Retinal pigment epithelial cell (primary cell): ENCODE data around the gene LRP8.

Experiments
- DNase-seq: peaks from one replicate; pipeline ENCODE4 v3.0.0-alpha.2; 2010; ENCODE audit warnings: low read depth
- H3K4me3 ChIP-seq: 2 replicates; pipeline ENCODE4 v1.5.1; 2011; ENCODE audit warnings: mild to moderate bottlenecking, low read length, control low read depth, moderate library complexity
- CTCF ChIP-seq: conservative IDR thresholded peaks from 2 replicates; pipeline ENCODE4 v1.5.1; 2011; ENCODE audit warnings: low read depth, low read length, control low read depth, inconsistent platforms

LRP8 gene

DNA sequence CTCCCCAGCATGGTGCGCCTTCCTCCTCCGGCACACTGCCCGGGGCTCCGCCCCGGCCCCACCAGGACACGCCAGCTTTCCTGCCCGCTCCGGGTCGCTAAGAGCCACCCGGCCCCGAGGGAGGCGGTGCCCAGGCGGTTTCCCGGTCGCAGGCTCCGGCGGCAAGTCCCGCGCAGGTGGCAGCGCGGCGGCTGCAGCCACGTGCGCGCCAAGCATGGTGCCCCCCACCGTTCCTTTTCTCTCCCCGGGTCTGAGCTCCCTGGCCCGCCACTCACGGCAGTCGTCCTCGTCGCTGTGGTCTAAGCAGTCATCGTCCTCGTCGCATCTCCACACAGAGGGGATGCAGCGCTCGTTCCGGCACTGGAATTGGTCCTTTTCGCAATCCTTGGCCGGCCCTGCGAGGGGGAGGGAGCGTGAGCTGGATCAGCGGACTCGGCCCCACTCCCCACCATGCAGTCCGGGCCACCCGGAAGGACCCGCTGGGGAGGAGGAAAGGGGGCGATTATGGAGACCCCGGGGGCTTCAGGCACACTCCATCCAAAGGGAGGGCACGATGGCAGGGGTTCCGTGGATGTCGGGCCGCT is 1.2 kb downstream of the LRP8 start:
- no peak for DNase-seq
- H3K4me3 ChIP-seq, result peak overlapping the region; percentile 80
- no peak for TF ChIP-seq CTCF

DNA sequence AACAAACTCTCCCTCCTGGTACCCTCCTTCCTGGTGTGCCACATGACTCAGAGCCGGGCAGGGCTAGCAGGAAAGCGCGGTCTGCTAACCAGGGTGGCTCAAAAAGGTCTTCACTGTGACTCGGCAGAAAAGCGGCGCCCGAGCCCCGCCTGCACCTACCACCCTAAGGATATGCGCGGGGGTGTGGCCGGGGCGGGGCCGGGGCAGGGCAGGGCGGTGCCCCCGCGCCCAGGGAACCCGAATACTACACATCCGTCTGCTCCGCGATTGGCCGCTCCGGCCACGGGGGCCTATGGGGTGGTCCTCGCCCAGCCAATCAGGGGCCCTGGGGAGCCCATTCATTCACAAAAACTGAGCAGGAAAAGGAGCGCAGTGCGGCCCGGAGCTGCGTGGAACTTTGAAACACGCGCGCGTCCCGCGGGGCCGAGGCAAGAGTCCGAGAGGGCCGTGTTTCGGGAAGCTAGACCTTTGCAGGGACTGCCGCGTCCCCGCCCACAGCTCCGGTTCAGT is 1.7 kb downstream of the LRP8 start:
- H3K4me3 ChIP-seq, result peak overlapping the region; percentile 80
- no peak for TF ChIP-seq CTCF
- peak; percentile 77 for DNase-seq

GRCh38 chr1:53325326-53326087 is 2.4 kb downstream of the LRP8 start:
- H3K4me3 ChIP-seq, result peak overlapping the region; percentile 80
- TF ChIP-seq CTCF, result no peak
- DNase-seq, result no peak

DNA sequence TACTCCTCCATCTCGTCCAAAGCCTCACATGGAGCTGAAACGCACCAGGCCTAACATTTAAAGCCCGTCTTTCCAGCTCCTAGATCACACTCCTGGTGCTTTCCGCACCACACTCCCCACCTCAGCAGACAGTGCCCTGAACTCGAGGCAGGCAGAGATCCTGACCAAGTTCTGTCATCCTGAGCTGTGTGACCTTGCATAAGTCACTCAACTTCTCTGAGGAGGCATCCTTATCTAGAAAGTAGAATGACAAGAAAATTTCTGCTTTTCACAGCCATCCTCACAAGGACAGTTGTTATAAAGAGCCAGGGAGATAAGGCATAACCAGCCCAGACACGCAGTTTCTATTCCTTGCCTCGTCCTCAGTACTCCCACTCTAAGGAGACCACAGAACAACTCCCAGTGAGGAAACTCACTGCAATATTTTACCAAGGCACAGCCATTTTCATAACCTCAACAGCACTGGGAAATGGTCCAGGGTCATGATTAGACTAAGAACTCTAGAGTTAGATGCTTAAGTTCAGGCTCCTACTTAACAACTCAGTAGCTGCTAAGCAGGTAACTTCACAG is 3.1 kb downstream of the LRP8 start:
- no peak for TF ChIP-seq CTCF
- no peak overlapping the region for H3K4me3 ChIP-seq
- DNase-seq, result no peak

GRCh38 chr1:53324321-53324720 is 3.5 kb downstream of the LRP8 start:
- no peak overlapping the region for H3K4me3 ChIP-seq
- no peak for DNase-seq
- TF ChIP-seq CTCF, result no peak

- H3K4me3 ChIP-seq, result no peak overlapping the region
- no peak for DNase-seq
- TF ChIP-seq CTCF, result no peak
Measured at GRCh38 chr1:53323316-53323715, 4.6 kb downstream of the LRP8 start.
